Measurements from ENCODE around the gene XRCC1.
"Not testable (repeated sequence)": the region's sequence is repeated elsewhere in the genome, so short reads cannot be mapped to it uniquely, and the experiment has no call there.

Gene XRCC1

DNA sequence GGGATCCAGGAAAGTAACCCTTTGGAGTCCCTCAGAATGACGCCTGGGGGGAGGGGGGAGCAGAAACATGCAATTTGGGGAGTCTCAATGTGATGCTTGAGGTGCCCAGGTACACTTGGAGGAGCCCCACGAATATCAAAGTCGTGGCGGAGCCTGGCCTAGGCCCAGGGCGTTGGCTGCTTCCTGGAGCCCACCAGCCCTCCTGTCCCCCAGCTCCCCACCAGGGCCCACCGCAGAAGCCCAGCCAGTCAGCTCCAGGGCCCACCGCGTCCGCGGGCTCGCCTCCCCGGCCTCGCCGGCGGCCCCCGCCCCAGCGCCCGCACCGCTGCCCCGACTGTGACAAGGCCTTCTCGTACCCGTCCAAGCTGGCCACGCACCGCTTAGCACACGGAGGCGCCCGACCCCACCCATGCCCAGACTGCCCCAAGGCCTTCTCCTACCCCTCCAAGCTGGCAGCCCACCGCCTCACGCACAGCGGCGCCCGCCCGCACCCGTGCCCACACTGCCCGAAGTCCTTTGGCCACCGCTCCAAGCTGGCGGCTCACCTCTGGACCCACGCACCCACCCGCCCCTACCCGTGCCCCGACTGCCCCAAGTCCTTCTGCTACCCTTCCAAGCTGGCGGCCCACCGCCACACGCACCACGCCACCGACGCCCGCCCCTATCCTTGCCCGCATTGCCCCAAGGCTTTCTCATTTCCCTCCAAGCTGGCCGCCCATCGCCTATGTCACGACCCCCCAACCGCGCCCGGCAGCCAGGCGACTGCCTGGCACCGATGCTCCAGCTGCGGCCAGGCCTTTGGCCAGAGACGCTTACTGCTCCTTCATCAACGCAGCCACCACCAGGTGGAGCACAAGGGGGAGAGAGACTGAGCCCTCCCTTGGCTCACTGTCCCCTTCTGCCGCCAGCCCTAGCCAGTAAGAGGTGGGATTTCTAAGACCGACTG lies 40.2 kb downstream of the XRCC1 start:
- no peaks in the 10 kb centered on the region for H3K9me3 Mint-ChIP-seq

DNA sequence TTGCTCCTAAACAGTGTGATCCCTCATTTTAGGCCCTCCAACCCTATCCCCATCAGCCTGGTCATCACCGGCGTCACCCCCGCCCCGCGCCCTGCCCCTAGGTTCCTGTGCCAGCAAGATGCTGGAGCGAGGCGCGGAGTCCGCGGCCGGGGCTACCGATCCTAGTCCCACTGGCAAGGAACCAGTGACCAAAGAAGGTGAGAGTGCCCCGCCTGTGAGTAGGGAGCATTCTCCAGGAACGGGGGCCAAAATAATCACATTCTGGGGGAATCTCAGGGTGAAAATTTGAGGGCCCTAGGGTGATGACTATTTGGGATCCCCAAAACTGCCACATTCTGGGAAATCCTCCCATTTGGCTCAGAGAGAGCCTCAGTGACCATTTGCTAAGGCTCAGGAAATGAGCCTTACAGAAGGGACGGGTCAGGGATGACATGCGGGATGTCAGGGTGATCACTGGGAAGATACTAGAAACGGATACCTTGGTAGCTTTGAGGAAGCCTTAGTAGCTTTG lies 41.0 kb downstream of the XRCC1 start:
- intact Hi-C loops (cut with micrococcal nuclease), result no loop called here
- Mint-ChIP-seq H3K36me3 (ENCODE audit: low read depth) (peaks cover 37% of the 10 kb centered on the region), H3K4me3 (peak overlapping the region; percentile 85), H3K9me3 (no peaks in the 10 kb centered on the region), H3K27ac (peak overlapping the region; percentile 89), H3K4me1 (ENCODE audit: low read depth) (peaks cover 32% of the 10 kb centered on the region), H3K27me3 (peaks cover 3% of the 10 kb centered on the region)

More for the DNA sequence above, 40.2 kb downstream of the XRCC1 start:
- peak overlapping the region; percentile 38 for H3K4me3 Mint-ChIP-seq
- peaks cover 44% of the 10 kb centered on the region for H3K36me3 Mint-ChIP-seq (ENCODE audit: low read depth)
- peak overlapping the region; percentile 8 for H3K27ac Mint-ChIP-seq
- H3K27me3 Mint-ChIP-seq, result peaks cover 3% of the 10 kb centered on the region
- intact Hi-C loops (cut with micrococcal nuclease), result no loop called here
- peaks cover 32% of the 10 kb centered on the region for H3K4me1 Mint-ChIP-seq (ENCODE audit: low read depth)

DNA sequence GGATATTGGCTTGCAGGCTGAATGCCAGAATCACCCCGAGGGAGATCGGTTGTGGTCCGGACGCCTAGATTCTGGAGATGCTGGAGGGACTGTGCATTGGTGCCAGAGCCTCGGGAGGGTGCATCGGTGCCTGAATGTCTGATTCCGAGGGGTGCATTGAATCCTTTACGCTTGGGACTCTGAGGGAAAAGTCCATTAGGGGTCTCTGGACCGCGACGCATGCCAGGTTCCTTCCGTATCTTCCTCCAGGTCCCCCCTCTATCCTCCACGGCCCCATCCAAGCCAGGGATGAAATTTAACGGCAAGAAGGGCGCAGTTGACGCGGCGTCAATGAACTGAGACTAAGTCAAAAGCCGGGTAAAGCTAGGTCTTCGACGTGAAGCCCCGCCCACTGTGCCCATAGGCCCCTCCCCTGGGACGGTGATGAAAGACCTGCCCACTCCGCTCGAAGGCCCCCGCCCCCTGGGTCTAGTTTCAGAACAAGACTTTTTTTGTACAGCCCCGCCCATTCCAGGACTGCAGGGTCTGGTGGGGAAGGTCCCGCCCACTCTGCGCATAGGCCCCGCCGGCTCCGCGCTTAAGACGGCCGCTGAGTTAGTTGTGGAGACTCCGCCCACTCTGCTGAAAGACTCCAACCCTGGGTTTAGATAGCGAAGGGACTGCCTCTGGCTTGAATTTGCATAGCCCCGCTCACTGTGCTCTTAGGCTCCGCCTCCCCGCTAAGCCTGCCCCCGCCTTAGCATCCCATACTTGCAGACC lies 41.6 kb downstream of the XRCC1 start:
- Mint-ChIP-seq H3K4me3 (peak overlapping the region; percentile 85), H3K27ac (peak overlapping the region; percentile 89), H3K36me3 (ENCODE audit: low read depth) (peaks cover 31% of the 10 kb centered on the region), H3K9me3 (no peaks in the 10 kb centered on the region), H3K4me1 (ENCODE audit: low read depth) (peaks cover 32% of the 10 kb centered on the region), H3K27me3 (peaks cover 3% of the 10 kb centered on the region)
- intact Hi-C loops (cut with micrococcal nuclease), result no loop called here

DNA sequence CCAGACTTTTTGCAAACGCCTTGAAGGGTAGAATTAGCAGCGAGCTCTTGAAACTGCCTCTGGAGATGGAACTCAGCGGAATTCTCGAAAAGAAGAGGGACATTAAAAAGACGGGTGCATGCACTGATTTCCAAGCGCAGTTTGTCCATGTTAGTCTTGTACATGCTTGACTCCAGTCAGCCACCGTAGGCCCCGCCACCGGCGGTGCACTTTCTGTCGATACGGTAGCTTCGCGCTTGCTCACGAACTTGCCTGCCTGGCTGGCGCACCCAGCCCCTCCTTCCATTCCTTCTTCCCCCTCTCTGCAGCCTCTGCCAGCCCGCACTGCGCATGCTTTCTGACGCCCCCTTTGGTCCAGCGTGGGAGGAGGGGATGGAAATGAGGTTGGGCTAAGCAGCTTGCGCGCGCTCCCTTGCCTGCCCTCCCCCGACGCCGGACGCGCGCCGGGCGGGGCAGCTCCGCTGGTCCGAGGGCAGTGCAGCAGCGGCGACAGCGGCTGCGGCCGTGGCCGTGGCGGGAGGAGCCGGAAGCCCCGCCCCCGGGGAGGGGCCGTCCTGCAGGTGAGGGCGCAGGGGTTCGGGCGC lies 42.3 kb downstream of the XRCC1 start, which contains the start of gene ZNF575:
Gene ZNF575 (plus strand): TSS at position 227 of the 584 bp plus-strand sequence. CDS start 1,235 bp downstream, outside the sequence.
- no peaks in the 10 kb centered on the region for H3K9me3 Mint-ChIP-seq
- peaks cover 24% of the 10 kb centered on the region for H3K36me3 Mint-ChIP-seq (ENCODE audit: low read depth)
- intact Hi-C loops (cut with micrococcal nuclease), result no loop called here
- peak within 1 kb of the TSS; percentile 89 for H3K27ac Mint-ChIP-seq
- peak within 1 kb of the TSS; percentile 85 for H3K4me3 Mint-ChIP-seq
- peaks cover 32% of the 10 kb centered on the region for H3K4me1 Mint-ChIP-seq (ENCODE audit: low read depth)
- H3K27me3 Mint-ChIP-seq, result peaks cover 3% of the 10 kb centered on the region

DNA sequence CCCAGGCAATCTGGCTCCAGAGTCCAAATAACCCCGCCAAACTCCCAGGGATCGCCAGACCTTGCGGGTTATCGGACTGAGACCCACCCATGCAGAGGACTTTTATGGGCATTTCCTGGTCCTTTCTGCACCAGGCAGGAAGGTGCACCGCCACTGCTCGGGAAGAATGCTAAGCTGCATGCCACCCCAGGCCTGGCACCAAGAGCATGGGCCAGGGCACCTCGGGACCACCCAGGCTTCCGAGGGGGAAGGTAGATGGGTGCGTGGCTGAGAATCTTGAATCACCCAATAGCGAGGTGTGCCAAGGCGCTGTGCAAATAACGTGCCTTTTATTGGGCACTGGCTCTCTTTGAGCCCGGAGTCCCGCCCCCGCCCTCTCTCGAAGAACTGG lies 42.8 kb downstream of the XRCC1 start:
- Mint-ChIP-seq H3K4me3 (peak overlapping the region; percentile 85), H3K9me3 (no peaks in the 10 kb centered on the region), H3K27ac (peak overlapping the region; percentile 89), H3K27me3 (peaks cover 3% of the 10 kb centered on the region), H3K36me3 (ENCODE audit: low read depth) (peaks cover 19% of the 10 kb centered on the region), H3K4me1 (ENCODE audit: low read depth) (peaks cover 36% of the 10 kb centered on the region)
- intact Hi-C loops (cut with micrococcal nuclease), result no loop called here

DNA sequence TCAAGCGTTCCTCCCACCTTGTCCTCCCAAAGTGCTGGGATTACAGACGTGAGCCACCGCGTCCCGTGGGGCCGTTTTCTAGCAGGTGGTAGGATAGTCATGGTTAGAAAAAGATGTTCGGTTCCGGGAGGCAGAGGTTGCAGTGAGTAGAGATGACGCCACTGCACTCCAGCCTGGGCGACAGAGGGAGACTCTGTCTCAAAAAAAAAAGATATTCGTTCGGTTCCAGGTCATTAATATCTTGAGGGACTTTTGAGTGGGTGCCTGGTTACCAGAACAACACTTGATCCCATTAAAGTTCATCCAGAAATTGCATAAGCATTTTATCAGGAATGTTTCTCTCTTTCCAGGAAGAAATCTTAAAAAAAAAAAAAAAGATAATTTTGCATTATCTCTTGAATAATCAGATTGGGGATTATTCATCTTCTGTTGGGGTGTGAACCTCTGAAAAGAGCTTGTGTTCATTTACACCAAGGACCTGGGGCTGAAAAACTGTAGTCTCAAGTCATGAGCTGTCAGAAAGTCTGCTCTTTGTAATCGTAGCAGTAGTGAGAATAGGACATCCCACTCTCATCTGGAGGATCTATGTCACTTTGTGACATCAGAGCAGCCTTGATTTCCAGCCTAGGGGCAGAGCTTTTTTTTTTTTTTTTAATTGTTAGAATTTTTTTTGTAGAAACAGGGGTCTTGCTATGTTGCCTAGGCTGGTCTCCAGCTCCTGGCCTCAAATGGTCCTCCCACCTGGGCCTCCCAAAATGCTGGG lies 47.3 kb downstream of the XRCC1 start:
- peak overlapping the region; percentile 13 for H3K4me3 Mint-ChIP-seq
- H3K36me3 Mint-ChIP-seq (ENCODE audit: low read depth), result peaks cover 36% of the 10 kb centered on the region
- intact Hi-C loops (cut with micrococcal nuclease), result loop anchor here (2.0 kb wide), 1 partner anchor 69 kb away; the partner anchor contains the start of genes IRGQ and ZNF576
- H3K27me3 Mint-ChIP-seq, result no peaks in the 10 kb centered on the region
- H3K9me3 Mint-ChIP-seq, result no peaks in the 10 kb centered on the region
- peak overlapping the region; percentile 91 for H3K27ac Mint-ChIP-seq
- peaks cover 37% of the 10 kb centered on the region for H3K4me1 Mint-ChIP-seq (ENCODE audit: low read depth)

DNA sequence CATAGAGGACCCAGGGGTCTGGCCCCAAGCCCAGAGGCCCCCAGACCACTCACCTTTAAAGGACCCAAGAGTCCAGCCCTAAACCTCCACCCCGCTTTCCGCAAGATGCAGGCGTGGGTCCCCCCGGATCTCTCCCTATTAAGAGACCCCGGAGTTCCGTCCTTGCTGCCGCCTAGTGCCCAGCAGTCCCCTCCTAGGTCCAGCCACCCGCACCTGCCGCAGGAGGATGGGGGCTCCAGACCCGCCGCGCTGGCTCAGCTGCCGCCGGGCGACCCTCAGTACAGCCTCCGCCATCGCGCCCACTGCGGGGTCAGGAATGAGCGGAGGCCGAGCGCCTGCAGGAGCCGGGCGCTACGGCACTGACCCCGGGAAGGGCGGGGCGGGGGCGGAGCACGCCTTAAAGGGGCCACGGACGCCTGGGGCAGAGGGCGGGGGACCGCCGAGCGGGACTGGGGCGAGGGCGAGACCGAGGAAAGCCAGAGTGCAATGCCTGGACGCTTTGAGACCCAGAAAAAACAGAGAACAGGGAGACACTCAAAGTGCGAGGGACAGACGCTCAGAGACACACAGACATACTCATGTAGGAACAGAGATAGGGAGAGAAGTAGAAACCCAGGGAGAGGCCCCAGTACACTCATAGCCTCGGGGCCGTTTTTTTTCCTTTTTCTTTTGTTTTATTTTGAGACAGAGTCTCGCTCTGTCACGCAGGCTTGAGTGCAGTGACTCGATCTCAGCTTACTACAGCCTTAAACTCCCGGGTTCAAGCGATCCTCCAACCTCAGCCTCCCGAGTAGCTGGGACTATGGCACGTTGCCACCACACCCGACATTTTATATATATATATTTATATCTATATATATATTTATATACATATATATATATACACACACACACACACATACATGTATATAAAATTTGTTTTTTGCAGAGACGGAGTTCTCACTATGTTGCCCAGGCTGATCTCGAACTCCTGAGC lies 48.2 kb downstream of the XRCC1 start, which contains the start of gene ETHE1:
Gene ETHE1 (minus strand): TSS at position 318 of the 976 bp plus-strand sequence. CDS start 24 bp downstream, at position 294.
- peak within 1 kb of the TSS; percentile 96 for H3K4me3 Mint-ChIP-seq
- H3K27me3 Mint-ChIP-seq, result no peaks in the 10 kb centered on the region
- intact Hi-C loops (cut with micrococcal nuclease), result loop anchor here (2.0 kb wide), 1 partner anchor 70 kb away; the partner anchor contains the start of genes IRGQ and ZNF576

DNA sequence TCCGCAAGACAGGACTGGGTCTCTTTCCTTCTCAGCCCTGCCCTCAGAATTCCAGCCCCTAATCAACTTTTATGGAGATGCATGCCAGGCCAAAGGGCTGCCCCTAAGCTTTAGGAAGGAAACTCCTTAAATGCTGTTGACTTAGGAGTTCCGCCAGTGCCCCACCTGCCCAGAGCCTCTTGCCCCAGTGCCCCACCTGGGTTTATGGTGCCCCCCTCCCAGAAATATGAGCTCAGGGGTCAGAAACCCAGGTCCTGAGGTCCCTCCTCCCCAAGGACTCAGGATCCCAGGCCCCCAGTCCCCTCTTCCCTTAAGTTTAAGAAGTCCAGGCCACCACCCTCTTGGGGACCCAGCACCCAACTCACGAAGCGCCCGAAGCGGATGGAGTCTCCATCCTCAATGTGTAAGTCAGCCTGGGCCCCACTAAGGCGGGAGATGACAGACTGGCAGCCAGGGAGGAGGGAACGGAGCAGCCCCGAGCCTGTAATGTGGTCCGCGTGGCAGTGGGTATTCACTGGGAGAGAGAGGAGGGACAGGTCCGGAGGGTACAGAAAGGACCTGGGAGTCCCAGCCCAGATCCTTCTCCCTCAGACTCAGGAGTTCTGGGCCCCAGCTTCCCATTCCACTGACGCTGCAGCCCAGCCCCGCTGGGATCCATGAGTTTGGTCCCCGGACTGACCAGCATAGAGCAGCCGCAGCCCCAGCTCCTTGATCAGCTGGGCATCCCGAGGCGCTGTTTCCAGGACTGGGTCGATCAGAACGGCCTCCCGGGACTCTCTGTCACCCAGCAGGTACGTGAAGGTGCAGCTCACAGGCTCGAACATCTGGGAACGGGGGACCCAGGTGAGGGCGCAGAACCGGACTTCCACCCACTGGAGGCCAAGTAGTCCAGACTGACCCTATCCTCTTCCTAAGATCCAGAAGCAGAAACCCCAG lies 49.2 kb downstream of the XRCC1 start:
- Mint-ChIP-seq H3K27ac (peak overlapping the region; percentile 91), H3K27me3 (no peaks in the 10 kb centered on the region), H3K4me3 (peak overlapping the region; percentile 96), H3K9me3 (no peaks in the 10 kb centered on the region), H3K36me3 (ENCODE audit: low read depth) (peaks cover 50% of the 10 kb centered on the region), H3K4me1 (ENCODE audit: low read depth) (peaks cover 36% of the 10 kb centered on the region)
- intact Hi-C loops (cut with micrococcal nuclease), result loop anchor here (2.0 kb wide), 1 partner anchor 71 kb away; the partner anchor contains the start of genes IRGQ and ZNF576

More for the DNA sequence above, 48.2 kb downstream of the XRCC1 start, which contains the start of gene ETHE1:
- peak within 1 kb of the TSS; percentile 91 for H3K27ac Mint-ChIP-seq
- peaks cover 32% of the 10 kb centered on the region for H3K4me1 Mint-ChIP-seq (ENCODE audit: low read depth)
- H3K9me3 Mint-ChIP-seq, result no peaks in the 10 kb centered on the region
- peaks cover 44% of the 10 kb centered on the region for H3K36me3 Mint-ChIP-seq (ENCODE audit: low read depth)

DNA sequence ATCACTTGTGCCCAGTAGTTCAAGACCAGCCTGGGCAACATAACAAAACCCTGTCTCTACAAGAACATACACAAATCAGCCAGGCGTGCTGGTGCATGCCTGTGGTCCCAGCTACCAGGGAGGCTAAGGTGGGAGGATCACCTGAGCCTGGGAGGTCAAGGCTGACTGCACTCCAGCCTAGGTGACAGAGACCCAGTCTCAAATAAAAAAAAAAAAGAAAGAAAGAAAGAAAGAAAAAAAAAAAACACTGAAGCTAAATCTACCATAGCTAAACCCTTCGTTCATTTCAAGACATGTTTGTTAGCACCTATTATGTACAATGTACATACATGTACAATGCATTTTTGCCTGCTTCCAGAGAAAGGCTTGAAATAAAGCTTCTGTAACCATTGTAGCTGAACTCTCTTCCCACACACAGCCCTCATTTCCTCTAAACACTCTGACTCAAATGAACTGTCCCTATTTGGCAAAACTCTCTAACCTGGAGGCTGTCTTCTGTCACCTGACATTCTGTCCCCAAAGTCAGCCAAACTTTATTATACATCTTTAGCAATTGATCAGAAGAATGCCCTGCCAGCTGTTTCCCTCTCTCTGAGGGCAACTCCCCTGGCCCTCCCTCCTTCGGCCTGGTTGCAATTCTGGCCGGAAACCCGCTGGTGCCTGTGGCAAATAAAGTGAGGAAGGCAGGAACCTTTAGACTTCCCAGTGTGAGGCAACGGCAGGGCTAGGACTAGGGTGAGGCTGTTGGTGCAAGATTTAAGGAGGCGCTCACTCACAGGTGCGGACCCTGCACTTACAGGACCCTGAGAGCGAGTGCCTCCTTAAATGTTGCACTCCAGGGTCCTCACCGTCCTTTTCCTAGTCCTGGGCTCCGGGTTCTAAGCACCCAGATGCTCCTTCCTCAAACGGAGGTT lies 50.1 kb downstream of the XRCC1 start:
- H3K36me3 Mint-ChIP-seq (ENCODE audit: low read depth), result peaks cover 56% of the 10 kb centered on the region
- H3K4me1 Mint-ChIP-seq (ENCODE audit: low read depth), result peaks cover 44% of the 10 kb centered on the region
- H3K9me3 Mint-ChIP-seq, result no peaks in the 10 kb centered on the region
- peak overlapping the region; percentile 96 for H3K4me3 Mint-ChIP-seq
- intact Hi-C loops (cut with micrococcal nuclease), result no loop called here
- peak overlapping the region; percentile 91 for H3K27ac Mint-ChIP-seq
- no peaks in the 10 kb centered on the region for H3K27me3 Mint-ChIP-seq

DNA sequence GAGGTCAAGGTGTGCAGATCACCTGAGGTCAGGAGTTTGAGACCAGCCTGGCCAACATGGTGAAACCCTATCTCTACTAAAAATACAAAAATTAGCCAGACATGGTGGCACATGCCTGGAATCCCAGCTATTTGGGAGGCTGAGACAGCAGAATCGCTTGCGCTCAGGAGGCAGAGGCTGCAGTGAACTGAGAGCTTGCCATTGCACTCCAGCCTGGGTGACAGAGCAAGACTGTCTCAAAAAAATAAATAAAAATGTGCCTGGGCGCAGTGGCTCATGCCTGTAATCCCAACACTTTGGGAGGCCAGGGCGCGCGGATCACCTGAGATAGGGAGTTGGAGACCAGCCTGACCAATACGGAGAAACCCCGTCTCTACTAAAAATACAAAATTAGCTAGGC lies 51.6 kb downstream of the XRCC1 start:
- Mint-ChIP-seq H3K36me3 (ENCODE audit: low read depth) (peaks cover 68% of the 10 kb centered on the region), H3K4me1 (ENCODE audit: low read depth) (peaks cover 56% of the 10 kb centered on the region)
- H3K4me3 Mint-ChIP-seq; intact Hi-C loops (cut with micrococcal nuclease); H3K27ac Mint-ChIP-seq; H3K27me3 Mint-ChIP-seq; H3K9me3 Mint-ChIP-seq: not testable (repeated sequence)

Data from dendritic cell treated with granulocyte-macrophage colony-stimulating factor and Interleukin-4, amounts not matched to agents 40 ng/mL and 50 ng/mL, for 4 days (primary cell).